HCT116 (cell line): ENCODE data around the gene NAV3. TPM values are rescaled to one million over a fixed set of nuclear protein-coding genes. Genes with fewer than 3 reads are reported as not detected.

Source experiments
- ATAC-seq: fragments of 200-7000 bp; cut with Tn5 transposase; 2 replicates; pipeline ENCODE4 v1.9.1; 2020; ENCODE audit warnings: mild to moderate bottlenecking, moderate library complexity
- BruUV-seq: library from RNA; stranded (reverse); fragments of 400-500 nt; replicated peaks from 2 replicates; lab custom pipeline; 2021; lab: Mats Ljungman, UMichigan
- CTCF ChIA-PET: fragments of 300-600 bp; sonication (Branson Sonifier 250); formaldehyde crosslinking; loops from one replicate; lab custom pipeline; 2021; ENCODE audit warnings: antibody characterized with exemption; lab: Charles Lee
- POLR2A ChIA-PET: fragments of 300-600, 350-600 bp; sonication (Branson Sonifier 250); formaldehyde crosslinking; loops from one replicate; lab custom pipeline; 2021; ENCODE audit warnings: antibody characterized with exemption; lab: Charles Lee
- RAD21 ChIA-PET, 2 experiments: fragments of 300-600 bp; sonication (Branson Sonifier 250); formaldehyde crosslinking; loops; one replicate each; lab custom pipeline; 2023; ENCODE audit warnings: low total read pairs in 2 of 2; ENCODE audit not compliant: uncharacterized antibody in 2 of 2, unreplicated experiment in 2 of 2, low non-redundant PET in 1 of 2; lab: Charles Lee
- DNase-seq: peaks from one replicate; pipeline ENCODE4 v3.0.0-alpha.2; 2010; ENCODE audit warnings: low read depth, low spot score
- H2AFZ ChIP-seq: fragments of 200-600 bp; shearing (Covaris generic), sonication (generic); 2 replicates; pipeline ENCODE4 v1.6.1; 2017; ENCODE audit warnings: low read depth, mixed run types, mixed read lengths, antibody characterized with exemption, low read length; ENCODE audit not compliant: poor library complexity, severe bottlenecking
- H3K27ac ChIP-seq: 2 replicates; pipeline ENCODE4 v1.5.1; 2012; ENCODE audit warnings: low read depth, low read length
- H3K27me3 ChIP-seq: fragments of 200-600 bp; sonication (generic); 2 replicates; pipeline ENCODE4 v1.6.1; 2016; ENCODE audit warnings: mixed run types, low read length, mixed read lengths; ENCODE audit not compliant: insufficient read depth
- H3K36me3 ChIP-seq, 2 experiments: fragments of 200-500 bp in 1 of 2; fragments of 200-600 bp in 1 of 2; sonication (Bioruptor generic) in 1 of 2; sonication (generic) in 1 of 2; 2 replicates each; pipeline versions ENCODE4 v1.5.1 to v1.6.1; 2014 to 2016; ENCODE audit warnings: low read length in 2 of 2, inconsistent platforms in 1 of 2, mixed read lengths in 1 of 2, mixed run types in 1 of 2; ENCODE audit not compliant: insufficient read depth in 2 of 2, control insufficient read depth in 1 of 2
- H3K4me1 ChIP-seq, 2 experiments: fragments of 200-600 bp in 1 of 2; sonication (generic) in 1 of 2; 2 replicates each; pipeline versions ENCODE4 v1.5.1 to v1.6.1; 2012 to 2017; ENCODE audit warnings: low read length in 2 of 2, inconsistent platforms in 1 of 2, mild to moderate bottlenecking in 1 of 2, mixed read lengths in 1 of 2, mixed run types in 1 of 2, moderate library complexity in 1 of 2; ENCODE audit not compliant: insufficient read depth in 2 of 2, control insufficient read depth in 1 of 2
- H3K4me2 ChIP-seq: fragments of 200-600 bp; sonication (generic); 2 replicates; pipeline ENCODE4 v1.6.1; 2017; ENCODE audit warnings: mixed run types, low read length, mixed read lengths
- H3K4me3 ChIP-seq, 2 experiments: fragments of 200-600 bp in 1 of 2; sonication (generic) in 1 of 2; replicated peaks in 1 of 2; 2 replicates each; pipeline ENCODE4 v1.5.1; 2011 to 2016; ENCODE audit warnings: low read length in 2 of 2, control low read depth in 1 of 2, low read depth in 1 of 2, mild to moderate bottlenecking in 1 of 2, mixed read lengths in 1 of 2, mixed run types in 1 of 2
- H3K79me2 ChIP-seq: fragments of 200-600 bp; sonication (generic); 2 replicates; pipeline ENCODE4 v1.6.1; 2017; ENCODE audit warnings: mild to moderate bottlenecking, mixed run types, low read length, moderate library complexity, mixed read lengths; ENCODE audit not compliant: insufficient read depth
- H3K9ac ChIP-seq: fragments of 200-600 bp; sonication (generic); 2 replicates; pipeline ENCODE4 v1.6.1; 2016; ENCODE audit warnings: low read length, mixed read lengths
- H3K9me2 ChIP-seq: fragments of 200-600 bp; sonication (generic), shearing (Covaris generic); 2 replicates; pipeline ENCODE4 v1.6.1; 2017; ENCODE audit warnings: mixed run types, mild to moderate bottlenecking, moderate library complexity; ENCODE audit not compliant: insufficient read depth
- H3K9me3 ChIP-seq, 2 experiments: fragments of 200-500 bp in 1 of 2; fragments of 200-600 bp in 1 of 2; sonication (Bioruptor generic) in 1 of 2; sonication (generic) in 1 of 2; 2 replicates each; pipeline ENCODE4 v1.6.1; 2014 to 2017; ENCODE audit warnings: low read length in 2 of 2, mixed read lengths in 2 of 2, inconsistent platforms in 1 of 2, low read depth in 1 of 2, mild to moderate bottlenecking in 1 of 2, mixed run types in 1 of 2, moderate library complexity in 1 of 2; ENCODE audit not compliant: control insufficient read depth in 1 of 2, insufficient read depth in 1 of 2
- H4K20me1 ChIP-seq: fragments of 200-600 bp; sonication (generic), shearing (Covaris generic); 2 replicates; pipeline ENCODE4 v1.6.1; 2017; ENCODE audit warnings: mixed run types, mild to moderate bottlenecking, moderate library complexity; ENCODE audit not compliant: insufficient read depth
- ATF3 ChIP-seq: IDR thresholded peaks from 2 replicates; pipeline ENCODE4 v1.6.1; 2012
- CBX3 ChIP-seq: IDR thresholded peaks from 2 replicates; pipeline ENCODE4 v1.6.1; 2012; ENCODE audit warnings: low read depth
- CEBPB ChIP-seq: IDR thresholded peaks from 2 replicates; pipeline ENCODE4 v1.6.1; 2012; ENCODE audit warnings: low read depth
- CTCF ChIP-seq, 3 experiments: fragments of 200-600 bp in 1 of 3; sonication (generic) in 1 of 3; IDR thresholded peaks in 2 of 3; conservative IDR thresholded peaks in 1 of 3; 2 replicates each; pipeline ENCODE4 v1.5.1; 2012 to 2017; ENCODE audit warnings: low read depth in 2 of 3, low read length in 2 of 3, antibody characterized with exemption in 1 of 3, borderline replicate concordance in 1 of 3, control low read depth in 1 of 3, mild to moderate bottlenecking in 1 of 3, mixed read lengths in 1 of 3, mixed run types in 1 of 3, moderate library complexity in 1 of 3; ENCODE audit not compliant: insufficient read depth in 1 of 3
- ELF1 ChIP-seq: IDR thresholded peaks from 2 replicates; pipeline ENCODE4 v1.6.1; 2012; ENCODE audit warnings: low read depth, borderline replicate concordance
- EZH2 ChIP-seq: fragments of 200-600 bp; sonication (generic); IDR thresholded peaks from 2 replicates; pipeline ENCODE4 v1.6.1; 2017; ENCODE audit warnings: antibody characterized with exemption, mixed run types
- JUND ChIP-seq: IDR thresholded peaks from 2 replicates; pipeline ENCODE4 v1.6.1; 2012
- MAX ChIP-seq: IDR thresholded peaks from 2 replicates; pipeline ENCODE4 v1.6.1; 2012
- POLR2AphosphoS5 ChIP-seq: IDR thresholded peaks from 2 replicates; pipeline ENCODE4 v1.6.1; 2011; ENCODE audit warnings: mild to moderate bottlenecking, low read depth, low read length, moderate library complexity
- SRF ChIP-seq: IDR thresholded peaks from 2 replicates; pipeline ENCODE4 v1.6.1; 2012; ENCODE audit warnings: low read depth
- TCF7L2 ChIP-seq: IDR thresholded peaks from 2 replicates; pipeline ENCODE4 v1.7.0; 2011; ENCODE audit warnings: borderline replicate concordance, inconsistent platforms; ENCODE audit not compliant: insufficient read depth, insufficient read length; ENCODE audit errors: extremely low read depth
- YY1 ChIP-seq: IDR thresholded peaks from 2 replicates; pipeline ENCODE4 v1.6.1; 2011; ENCODE audit warnings: low read length, low read depth, moderate library complexity, mild to moderate bottlenecking; ENCODE audit not compliant: insufficient replicate concordance; ENCODE audit errors: extremely low read depth
- ZFX ChIP-seq: fragments of 450-650 bp; IDR thresholded peaks from 2 replicates; pipeline ENCODE4 v1.6.1; 2017
- intact Hi-C: fragments of 100-400 bp; cut with micrococcal nuclease; formaldehyde crosslinking; loops from 2 replicates; pipeline ENCODE4 v1.10.0; 2022
- total RNA-seq: library from RNA; stranded (reverse); gene quantifications from one replicate; pipeline ENCODE4 v1.2.1, GENCODE V29; 2021; ENCODE audit not compliant: unreplicated experiment

NAV3 gene
- total RNA-seq, 1 experiment from 2014 or later: 7.8 TPM

GRCh38 chr12:78018171-78018910, 187.6 kb downstream of the NAV3 start:
- Histone ChIP-seq H4K20me1 (no peaks in the 10 kb centered on the region), H3K36me3 (no peaks in the 10 kb centered on the region), H3K9me3 (no peaks in the 10 kb centered on the region), H2AFZ (no peak overlapping the region), H3K4me1 (no peaks in the 10 kb centered on the region), H3K27me3 (no peaks in the 10 kb centered on the region), H3K27ac (no peak overlapping the region), H3K4me3 (no peak overlapping the region), H3K4me2 (no peak overlapping the region), H3K9ac (no peak overlapping the region), H3K9me2 (no peaks in the 10 kb centered on the region), H3K79me2 (no peaks in the 10 kb centered on the region)
- BruUV-seq: no TSS peak
- intact Hi-C loops: no loop called here
- DNase-seq (no peak), ATAC-seq (no peak)
- CTCF ChIA-PET: no interaction called here
- RAD21 ChIA-PET: no interaction called here
- no peak for TF ChIP-seq EZH2
- TF ChIP-seq POLR2AphosphoS5: no peak
- no peak for TF ChIP-seq SRF
- TF ChIP-seq YY1: no peak
- no peak for TF ChIP-seq CBX3
- TF ChIP-seq ATF3: no peak
- no peak for TF ChIP-seq CEBPB
- no peak for TF ChIP-seq TCF7L2
- TF ChIP-seq JUND: no peak
- TF ChIP-seq CTCF (IDR thresholded peaks at IDR 0.05 in 2 of 3, conservative IDR thresholded peaks at IDR 0.05 in 1 of 3; ENCODE audit: borderline replicate concordance in 1 of 3, insufficient read depth in 1 of 3, low read depth in 2 of 3, low read length in 2 of 3): no peak
- no peak for TF ChIP-seq ZFX
- no peak for TF ChIP-seq MAX
- no peak for TF ChIP-seq ELF1
- POLR2A ChIA-PET: no interaction called here
